HCT116 (cell line): ENCODE data around the gene SMG5. TPM values are rescaled to one million over a fixed set of nuclear protein-coding genes. Genes with fewer than 3 reads are reported as not detected.

Experiments
- ATAC-seq: fragments of 200-7000 bp; cut with Tn5 transposase; 2 replicates; pipeline ENCODE4 v1.9.1; 2020; ENCODE audit warnings: mild to moderate bottlenecking, moderate library complexity
- BruUV-seq: library from RNA; stranded (reverse); fragments of 400-500 nt; replicated peaks from 2 replicates; lab custom pipeline; 2021; lab: Mats Ljungman, UMichigan
- CTCF ChIA-PET: fragments of 300-600 bp; sonication (Branson Sonifier 250); formaldehyde crosslinking; loops from one replicate; lab custom pipeline; 2021; ENCODE audit warnings: antibody characterized with exemption; lab: Charles Lee
- POLR2A ChIA-PET: fragments of 300-600, 350-600 bp; sonication (Branson Sonifier 250); formaldehyde crosslinking; loops from one replicate; lab custom pipeline; 2021; ENCODE audit warnings: antibody characterized with exemption; lab: Charles Lee
- RAD21 ChIA-PET, 2 experiments: fragments of 300-600 bp; sonication (Branson Sonifier 250); formaldehyde crosslinking; loops; one replicate each; lab custom pipeline; 2023; ENCODE audit warnings: low total read pairs in 2 of 2; ENCODE audit not compliant: uncharacterized antibody in 2 of 2, unreplicated experiment in 2 of 2, low non-redundant PET in 1 of 2; lab: Charles Lee
- DNase-seq: peaks from one replicate; pipeline ENCODE4 v3.0.0-alpha.2; 2010; ENCODE audit warnings: low read depth, low spot score
- H2AFZ ChIP-seq: fragments of 200-600 bp; shearing (Covaris generic), sonication (generic); 2 replicates; pipeline ENCODE4 v1.6.1; 2017; ENCODE audit warnings: low read depth, mixed run types, mixed read lengths, antibody characterized with exemption, low read length; ENCODE audit not compliant: poor library complexity, severe bottlenecking
- H3K27ac ChIP-seq: 2 replicates; pipeline ENCODE4 v1.5.1; 2012; ENCODE audit warnings: low read depth, low read length
- H3K27me3 ChIP-seq: fragments of 200-600 bp; sonication (generic); 2 replicates; pipeline ENCODE4 v1.6.1; 2016; ENCODE audit warnings: mixed run types, low read length, mixed read lengths; ENCODE audit not compliant: insufficient read depth
- H3K36me3 ChIP-seq, 2 experiments: fragments of 200-500 bp in 1 of 2; fragments of 200-600 bp in 1 of 2; sonication (Bioruptor generic) in 1 of 2; sonication (generic) in 1 of 2; 2 replicates each; pipeline versions ENCODE4 v1.5.1 to v1.6.1; 2014 to 2016; ENCODE audit warnings: low read length in 2 of 2, inconsistent platforms in 1 of 2, mixed read lengths in 1 of 2, mixed run types in 1 of 2; ENCODE audit not compliant: insufficient read depth in 2 of 2, control insufficient read depth in 1 of 2
- H3K4me1 ChIP-seq, 2 experiments: fragments of 200-600 bp in 1 of 2; sonication (generic) in 1 of 2; 2 replicates each; pipeline versions ENCODE4 v1.5.1 to v1.6.1; 2012 to 2017; ENCODE audit warnings: low read length in 2 of 2, inconsistent platforms in 1 of 2, mild to moderate bottlenecking in 1 of 2, mixed read lengths in 1 of 2, mixed run types in 1 of 2, moderate library complexity in 1 of 2; ENCODE audit not compliant: insufficient read depth in 2 of 2, control insufficient read depth in 1 of 2
- H3K4me2 ChIP-seq: fragments of 200-600 bp; sonication (generic); 2 replicates; pipeline ENCODE4 v1.6.1; 2017; ENCODE audit warnings: mixed run types, low read length, mixed read lengths
- H3K4me3 ChIP-seq, 2 experiments: fragments of 200-600 bp in 1 of 2; sonication (generic) in 1 of 2; replicated peaks in 1 of 2; 2 replicates each; pipeline ENCODE4 v1.5.1; 2011 to 2016; ENCODE audit warnings: low read length in 2 of 2, control low read depth in 1 of 2, low read depth in 1 of 2, mild to moderate bottlenecking in 1 of 2, mixed read lengths in 1 of 2, mixed run types in 1 of 2
- H3K79me2 ChIP-seq: fragments of 200-600 bp; sonication (generic); 2 replicates; pipeline ENCODE4 v1.6.1; 2017; ENCODE audit warnings: mild to moderate bottlenecking, mixed run types, low read length, moderate library complexity, mixed read lengths; ENCODE audit not compliant: insufficient read depth
- H3K9ac ChIP-seq: fragments of 200-600 bp; sonication (generic); 2 replicates; pipeline ENCODE4 v1.6.1; 2016; ENCODE audit warnings: low read length, mixed read lengths
- H3K9me2 ChIP-seq: fragments of 200-600 bp; sonication (generic), shearing (Covaris generic); 2 replicates; pipeline ENCODE4 v1.6.1; 2017; ENCODE audit warnings: mixed run types, mild to moderate bottlenecking, moderate library complexity; ENCODE audit not compliant: insufficient read depth
- H3K9me3 ChIP-seq, 2 experiments: fragments of 200-500 bp in 1 of 2; fragments of 200-600 bp in 1 of 2; sonication (Bioruptor generic) in 1 of 2; sonication (generic) in 1 of 2; 2 replicates each; pipeline ENCODE4 v1.6.1; 2014 to 2017; ENCODE audit warnings: low read length in 2 of 2, mixed read lengths in 2 of 2, inconsistent platforms in 1 of 2, low read depth in 1 of 2, mild to moderate bottlenecking in 1 of 2, mixed run types in 1 of 2, moderate library complexity in 1 of 2; ENCODE audit not compliant: control insufficient read depth in 1 of 2, insufficient read depth in 1 of 2
- H4K20me1 ChIP-seq: fragments of 200-600 bp; sonication (generic), shearing (Covaris generic); 2 replicates; pipeline ENCODE4 v1.6.1; 2017; ENCODE audit warnings: mixed run types, mild to moderate bottlenecking, moderate library complexity; ENCODE audit not compliant: insufficient read depth
- CBX3 ChIP-seq: IDR thresholded peaks from 2 replicates; pipeline ENCODE4 v1.6.1; 2012; ENCODE audit warnings: low read depth
- CEBPB ChIP-seq: IDR thresholded peaks from 2 replicates; pipeline ENCODE4 v1.6.1; 2012; ENCODE audit warnings: low read depth
- CTCF ChIP-seq, 3 experiments: fragments of 200-600 bp in 1 of 3; sonication (generic) in 1 of 3; IDR thresholded peaks in 2 of 3; conservative IDR thresholded peaks in 1 of 3; 2 replicates each; pipeline ENCODE4 v1.5.1; 2012 to 2017; ENCODE audit warnings: low read depth in 2 of 3, low read length in 2 of 3, antibody characterized with exemption in 1 of 3, borderline replicate concordance in 1 of 3, control low read depth in 1 of 3, mild to moderate bottlenecking in 1 of 3, mixed read lengths in 1 of 3, mixed run types in 1 of 3, moderate library complexity in 1 of 3; ENCODE audit not compliant: insufficient read depth in 1 of 3
- EGR1 ChIP-seq: IDR thresholded peaks from 2 replicates; pipeline ENCODE4 v1.6.1; 2012; ENCODE audit warnings: low read depth
- ELF1 ChIP-seq: IDR thresholded peaks from 2 replicates; pipeline ENCODE4 v1.6.1; 2012; ENCODE audit warnings: low read depth, borderline replicate concordance
- EZH2 ChIP-seq: fragments of 200-600 bp; sonication (generic); IDR thresholded peaks from 2 replicates; pipeline ENCODE4 v1.6.1; 2017; ENCODE audit warnings: antibody characterized with exemption, mixed run types
- FOSL1 ChIP-seq: IDR thresholded peaks from 2 replicates; pipeline ENCODE4 v1.6.1; 2012; ENCODE audit warnings: low read depth
- JUND ChIP-seq: IDR thresholded peaks from 2 replicates; pipeline ENCODE4 v1.6.1; 2012
- POLR2A ChIP-seq: IDR thresholded peaks from 2 replicates; pipeline ENCODE4 v1.7.0; 2011; ENCODE audit warnings: borderline replicate concordance; ENCODE audit not compliant: insufficient read depth, insufficient read length; ENCODE audit errors: extremely low read depth
- RAD21 ChIP-seq: IDR thresholded peaks from 2 replicates; pipeline ENCODE4 v1.6.1; 2012; ENCODE audit warnings: low read depth, mild to moderate bottlenecking
- SIN3A ChIP-seq: IDR thresholded peaks from 2 replicates; pipeline ENCODE4 v1.6.1; 2012; ENCODE audit warnings: low read depth
- SRF ChIP-seq: IDR thresholded peaks from 2 replicates; pipeline ENCODE4 v1.6.1; 2012; ENCODE audit warnings: low read depth
- TCF7L2 ChIP-seq: IDR thresholded peaks from 2 replicates; pipeline ENCODE4 v1.7.0; 2011; ENCODE audit warnings: borderline replicate concordance, inconsistent platforms; ENCODE audit not compliant: insufficient read depth, insufficient read length; ENCODE audit errors: extremely low read depth
- YY1 ChIP-seq: IDR thresholded peaks from 2 replicates; pipeline ENCODE4 v1.6.1; 2011; ENCODE audit warnings: low read length, low read depth, moderate library complexity, mild to moderate bottlenecking; ENCODE audit not compliant: insufficient replicate concordance; ENCODE audit errors: extremely low read depth
- ZBTB33 ChIP-seq: IDR thresholded peaks from 2 replicates; pipeline ENCODE4 v1.6.1; 2011; ENCODE audit warnings: mild to moderate bottlenecking, low read length, moderate library complexity; ENCODE audit not compliant: insufficient replicate concordance; ENCODE audit errors: extremely low read depth
- ZFX ChIP-seq: fragments of 450-650 bp; IDR thresholded peaks from 2 replicates; pipeline ENCODE4 v1.6.1; 2017
- intact Hi-C: fragments of 100-400 bp; cut with micrococcal nuclease; formaldehyde crosslinking; loops from 2 replicates; pipeline ENCODE4 v1.10.0; 2022
- total RNA-seq: library from RNA; stranded (reverse); gene quantifications from one replicate; pipeline ENCODE4 v1.2.1, GENCODE V29; 2021; ENCODE audit not compliant: unreplicated experiment
- TF ChIP-seq, protein P1 (sequence below): IDR thresholded peaks from 2 replicates; pipeline ENCODE4 v1.6.1; 2012
- TF ChIP-seq, protein P2 (sequence below): IDR thresholded peaks from 2 replicates; pipeline ENCODE4 v1.6.1; 2012

SMG5 gene
- total RNA-seq, 1 experiment from 2014 or later: 75.2 TPM

DNA sequence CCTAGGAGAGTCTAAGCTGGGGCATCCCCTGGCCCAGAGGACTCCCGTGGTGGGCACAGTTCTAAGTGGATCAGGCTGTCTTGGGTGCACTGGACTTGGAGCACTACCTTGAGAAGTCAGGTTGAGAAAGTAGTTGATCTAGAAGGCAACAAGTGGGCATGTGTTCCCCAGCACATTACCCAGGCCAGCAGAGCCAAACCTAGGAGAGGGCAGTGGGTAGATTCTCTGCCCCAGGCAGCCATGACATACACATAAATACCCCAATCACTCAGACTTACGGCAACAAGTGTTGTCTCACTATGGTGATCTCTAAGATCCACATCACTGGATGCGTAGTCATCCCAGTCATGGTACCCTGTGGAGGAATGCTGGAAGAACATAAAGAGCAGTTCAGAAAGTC lies 71.4 kb downstream of the SMG5 start:
- ATAC-seq (no peak), DNase-seq (no peak)
- no peaks in the 10 kb centered on the region for H4K20me1 ChIP-seq
- POLR2A ChIA-PET: interaction anchor here (2.6 kb wide), 1 partner anchor 12 kb away, joined by 21 read pairs; no protein-coding TSS in a partner anchor
- H2AFZ ChIP-seq: no peak overlapping the region
- intact Hi-C loops: no loop called here
- H3K4me1 ChIP-seq: peaks cover 10 to 21% of the 10 kb centered on the region in 2 experiments
- CTCF ChIA-PET: interaction anchor here (0.8 kb wide), 1 partner anchor 14 kb away, joined by 3 read pairs; no protein-coding TSS in a partner anchor
- H3K27me3 ChIP-seq: no peaks in the 10 kb centered on the region
- no peak overlapping the region for H3K4me3 ChIP-seq
- H3K9ac ChIP-seq: no peak overlapping the region
- H3K9me3 ChIP-seq: no peaks in the 10 kb centered on the region
- H3K36me3 ChIP-seq: peaks cover 0 to 3% of the 10 kb centered on the region in 2 experiments; a peak in 1 of 4 replicates
- H3K79me2 ChIP-seq: peaks cover 26% of the 10 kb centered on the region
- H3K9me2 ChIP-seq: no peaks in the 10 kb centered on the region
- H3K27ac ChIP-seq: no peak overlapping the region
- no TSS peak for BruUV-seq
- no peak for TF ChIP-seq EGR1
- no peak for TF ChIP-seq ZBTB33
- TF ChIP-seq YY1: no peak
- TF ChIP-seq SIN3A: no peak
- TF ChIP-seq, protein P1, sequence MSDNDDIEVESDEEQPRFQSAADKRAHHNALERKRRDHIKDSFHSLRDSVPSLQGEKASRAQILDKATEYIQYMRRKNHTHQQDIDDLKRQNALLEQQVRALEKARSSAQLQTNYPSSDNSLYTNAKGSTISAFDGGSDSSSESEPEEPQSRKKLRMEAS: no peak
- TF ChIP-seq, protein P2, sequence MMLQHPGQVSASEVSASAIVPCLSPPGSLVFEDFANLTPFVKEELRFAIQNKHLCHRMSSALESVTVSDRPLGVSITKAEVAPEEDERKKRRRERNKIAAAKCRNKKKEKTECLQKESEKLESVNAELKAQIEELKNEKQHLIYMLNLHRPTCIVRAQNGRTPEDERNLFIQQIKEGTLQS: no peak
- no peak for TF ChIP-seq JUND
- TF ChIP-seq CBX3: no peak
- no peak for TF ChIP-seq CEBPB
- no peak for TF ChIP-seq ZFX
- TF ChIP-seq POLR2A: no peak
- TF ChIP-seq SRF: no peak
- TF ChIP-seq FOSL1: no peak
- TF ChIP-seq ELF1: no peak
- no peak for TF ChIP-seq CTCF (IDR thresholded peaks at IDR 0.05 in 2 of 3, conservative IDR thresholded peaks at IDR 0.05 in 1 of 3; ENCODE audit: borderline replicate concordance in 1 of 3, insufficient read depth in 1 of 3, low read depth in 2 of 3, low read length in 2 of 3)
- TF ChIP-seq EZH2: no peak
- TF ChIP-seq RAD21: no peak
- TF ChIP-seq TCF7L2: no peak
- TF ChIP-seq, all 23 proteins: peak for 0
- RAD21 ChIA-PET: no interaction called here
- no peak overlapping the region for H3K4me2 ChIP-seq
